GM21825 (cell line): ENCODE data around the gene FAM161A.

Source experiments
- ATAC-seq: cut with Tn5 transposase; IDR thresholded peaks from one replicate; pipeline ENCODE4 v1.9.1; 2021; ENCODE audit warnings: mild to moderate bottlenecking, moderate library complexity; ENCODE audit not compliant: unreplicated experiment

FAM161A gene

GRCh38 chr2:61786876-61787275, 67.0 kb downstream of the FAM161A start:
- ATAC-seq: no peak

GRCh38 chr2:61785583-61785982, 68.3 kb downstream of the FAM161A start:
- ATAC-seq: no peak

GRCh38 chr2:61784643-61785042, 69.2 kb downstream of the FAM161A start:
- ATAC-seq: no peak

- ATAC-seq: peak; percentile 81
Measured at GRCh38 chr2:61775956-61776570, 77.8 kb downstream of the FAM161A start.
